RWPE2 (cell line): ENCODE measurements around the gene COL12A1.

ENCODE experiments used
- ATAC-seq: fragments of 200-7000 bp; cut with Tn5 transposase; 3 replicates; pipeline ENCODE4 v1.9.1; 2021; ENCODE audit warnings: low read depth
- DNase-seq: peaks from one replicate; pipeline ENCODE4 v3.0.0-alpha.2; 2020; ENCODE audit warnings: low spot score
- H3K27ac ChIP-seq: fragments of 450-650 bp; 2 replicates; pipeline ENCODE4 v1.5.1; 2017; ENCODE audit warnings: mild to moderate bottlenecking; ENCODE audit not compliant: poor library complexity, severe bottlenecking
- H3K27me3 ChIP-seq: fragments of 250-450 bp; sonication (Bioruptor Pico); 2 replicates; pipeline ENCODE4 v1.5.1; 2021; ENCODE audit warnings: mild to moderate bottlenecking, moderate library complexity; ENCODE audit not compliant: insufficient read depth, poor library complexity, severe bottlenecking
- H3K36me3 ChIP-seq: fragments of 250-450 bp; sonication (Bioruptor Pico); 2 replicates; pipeline ENCODE4 v1.5.1; 2020; ENCODE audit warnings: low read depth, mild to moderate bottlenecking, moderate library complexity
- H3K4me1 ChIP-seq: fragments of 250-450 bp; sonication (Bioruptor Pico); 2 replicates; pipeline ENCODE4 v1.5.1; 2021; ENCODE audit warnings: mild to moderate bottlenecking, moderate library complexity; ENCODE audit not compliant: insufficient read depth, poor library complexity, severe bottlenecking
- H3K4me3 ChIP-seq: fragments of 250-450 bp; sonication (Bioruptor Pico); 2 replicates; pipeline ENCODE4 v1.5.1; 2021; ENCODE audit warnings: mild to moderate bottlenecking, moderate library complexity; ENCODE audit not compliant: severe bottlenecking
- H3K9me3 ChIP-seq: fragments of 250-450 bp; sonication (Bioruptor Pico); 2 replicates; pipeline ENCODE4 v1.5.1; 2021; ENCODE audit warnings: mild to moderate bottlenecking, moderate library complexity; ENCODE audit not compliant: severe bottlenecking
- CTCF ChIP-seq: fragments of 450-650 bp; IDR thresholded peaks from one replicate; pipeline ENCODE4 v1.5.1; 2017; ENCODE audit warnings: mild to moderate bottlenecking, moderate library complexity; ENCODE audit not compliant: poor library complexity, severe bottlenecking

Gene COL12A1

GRCh38 chr6:75109022-75109421 is 96.8 kb downstream of the COL12A1 start:
- peaks cover 2% of the 10 kb centered on the region for H3K9me3 ChIP-seq
- no peak overlapping the region for H3K4me3 ChIP-seq
- no peaks in the 10 kb centered on the region for H3K4me1 ChIP-seq
- DNase-seq (no peak), ATAC-seq (no peak)
- no peak for TF ChIP-seq CTCF
- H3K27ac ChIP-seq = no peak overlapping the region
- peaks cover 51% of the 10 kb centered on the region for H3K36me3 ChIP-seq
- H3K27me3 ChIP-seq = no peaks in the 10 kb centered on the region

GRCh38 chr6:75108333-75108974 is 97.4 kb downstream of the COL12A1 start:
- no peak for TF ChIP-seq CTCF
- Histone ChIP-seq H3K27me3 (no peaks in the 10 kb centered on the region), H3K4me3 (no peak overlapping the region), H3K4me1 (no peaks in the 10 kb centered on the region), H3K36me3 (peaks cover 52% of the 10 kb centered on the region), H3K27ac (no peak overlapping the region), H3K9me3 (peaks cover 2% of the 10 kb centered on the region)
- ATAC-seq (no peak), DNase-seq (no peak)

- TF ChIP-seq CTCF = no peak
- Histone ChIP-seq H3K27me3 (no peaks in the 10 kb centered on the region), H3K27ac (no peak overlapping the region), H3K36me3 (peaks cover 47% of the 10 kb centered on the region), H3K9me3 (peaks cover 2% of the 10 kb centered on the region), H3K4me3 (no peak overlapping the region), H3K4me1 (no peaks in the 10 kb centered on the region)
- DNase-seq = no peak
- ATAC-seq = no peak
Measured at GRCh38 chr6:75107913-75108312, 97.9 kb downstream of the COL12A1 start.

GRCh38 chr6:75106426-75106825 is 99.4 kb downstream of the COL12A1 start:
- Histone ChIP-seq H3K36me3 (peaks cover 47% of the 10 kb centered on the region), H3K9me3 (peaks cover 2% of the 10 kb centered on the region), H3K4me3 (no peak overlapping the region), H3K4me1 (no peaks in the 10 kb centered on the region), H3K27ac (no peak overlapping the region), H3K27me3 (no peaks in the 10 kb centered on the region)
- DNase-seq (no peak), ATAC-seq (no peak)
- TF ChIP-seq CTCF = no peak

GRCh38 chr6:75103431-75103830 is 102.4 kb downstream of the COL12A1 start:
- DNase-seq (no peak), ATAC-seq (no peak)
- Histone ChIP-seq H3K36me3 (peaks cover 52% of the 10 kb centered on the region), H3K27me3 (no peaks in the 10 kb centered on the region), H3K4me3 (no peak overlapping the region), H3K27ac (no peak overlapping the region), H3K9me3 (no peaks in the 10 kb centered on the region), H3K4me1 (peaks cover 4% of the 10 kb centered on the region)
- no peak for TF ChIP-seq CTCF
